K562 (cell line): ENCODE data around the gene HACL1. TPM values are rescaled to one million over a fixed set of nuclear protein-coding genes. Genes with fewer than 3 reads are reported as not detected.

Experiments
- ATF3 ChIP-seq, 2 experiments: fragments of 450-650 bp in 1 of 2; sonication (generic) in 1 of 2; formaldehyde crosslinking in 1 of 2; IDR thresholded peaks in 1 of 2; conservative IDR thresholded peaks in 1 of 2; 2 replicates each; pipeline versions ENCODE4 v1.6.1 to v1.8.1; 2016 to 2023; ENCODE audit warnings: mild to moderate bottlenecking in 2 of 2, moderate library complexity in 2 of 2, inconsistent platforms in 1 of 2, missing genetic modification reagents in 1 of 2
- CEBPZ ChIP-seq: fragments of 150-350 bp; IDR thresholded peaks from 2 replicates; pipeline ENCODE4 v1.6.1; 2014; ENCODE audit warnings: low read depth, mild to moderate bottlenecking, low read length, borderline replicate concordance
- HSF4 ChIP-seq: fragments of 250-450 bp; sonication (Bioruptor Pico); IDR thresholded peaks from 2 replicates; pipeline ENCODE4 v2.1.2; 2022; ENCODE audit warnings: mild to moderate bottlenecking, moderate library complexity, borderline replicate concordance
- JUND ChIP-seq, 2 experiments: IDR thresholded peaks; 2 replicates in 1 of 2; 3 replicates in 1 of 2; pipeline ENCODE4 v1.6.1; 2011; ENCODE audit warnings: borderline replicate concordance in 2 of 2, low read depth in 2 of 2, low read length in 2 of 2, improper control_type of control experiment in 1 of 2, missing biosample characterization in 1 of 2, missing genetic modification characterization in 1 of 2, missing genetic modification reagents in 1 of 2
- KDM2B ChIP-seq: fragments of 250-450 bp; sonication (Bioruptor Pico); IDR thresholded peaks from 2 replicates; pipeline ENCODE4 v1.8.0; 2021; ENCODE audit warnings: mild to moderate bottlenecking, moderate library complexity
- SIRT6 ChIP-seq: IDR thresholded peaks from one replicate; pipeline ENCODE4 v1.6.1; 2012; ENCODE audit warnings: low read depth, mild to moderate bottlenecking, control low read depth, inconsistent platforms, low read length, moderate library complexity
- SRF ChIP-seq, 2 experiments: fragments of 250-450, 450-650 bp in 1 of 2; sonication (Bioruptor Pico) in 1 of 2; sonication (generic) in 1 of 2; formaldehyde crosslinking; IDR thresholded peaks; 2 replicates each; pipeline versions ENCODE4 v1.5.0 to v1.5.1; 2020 to 2022; ENCODE audit warnings: mild to moderate bottlenecking in 1 of 2, missing genetic modification reagents in 1 of 2
- STAT6 ChIP-seq: sonication (generic); formaldehyde crosslinking; IDR thresholded peaks from 2 replicates; pipeline ENCODE4 v1.8.1; 2023; ENCODE audit warnings: mild to moderate bottlenecking, missing genetic modification reagents
- TSC22D4 ChIP-seq: fragments of 450-650 bp; IDR thresholded peaks from 2 replicates; pipeline ENCODE4 v1.6.1; 2016; ENCODE audit warnings: missing genetic modification characterization, missing biosample characterization, control low read depth
- ZBTB34 ChIP-seq: fragments of 250-450 bp; sonication (Bioruptor Pico); IDR thresholded peaks from 2 replicates; pipeline ENCODE4 v1.8.0; 2021; ENCODE audit warnings: mild to moderate bottlenecking, moderate library complexity
- ZNF347 ChIP-seq: fragments of 450-650 bp; formaldehyde crosslinking; IDR thresholded peaks from 2 replicates; pipeline ENCODE4 v1.4.0; 2020; ENCODE audit warnings: low read depth, mild to moderate bottlenecking, moderate library complexity
- polyA plus RNA-seq, 8 experiments: library from polyadenylated mRNA; depleted of rRNA in 4 of 8; stranded (reverse) in 5 of 8; unstranded in 3 of 8; fragments of >200 nt; fragmentation: Nextera tagmentation in 2 of 8; fragmentation: Illumina TruSeq in 1 of 8; extraction: Ambion mirVana in 2 of 8; extraction: Trizol in 1 of 8; gene quantifications; 2 replicates each; pipeline versions ENCODE4 v1.2.1 to v1.2.3, GENCODE V29; 2011 to 2014; ENCODE audit warnings: inconsistent platforms in 1 of 8, missing spikeins in 1 of 8
- total RNA-seq, 7 experiments: library from RNA; depleted of rRNA in 6 of 7; stranded (reverse); fragments of >200 nt in 6 of 7; fragmentation: Illumina TruSeq in 2 of 7; extraction: Trizol in 2 of 7; gene quantifications; 2 replicates each; pipeline versions ENCODE4 v1.2.1 to v1.2.3, GENCODE V29; 2011 to 2021; ENCODE audit warnings: low replicate concordance in 1 of 7

HACL1 gene
- total and polyA plus RNA-seq, 9 of the 15 experiments (the other 6 are each of a cell fraction or from before 2014, with no cell fraction given), result 18.9 to 61.5 (median 30.5) TPM

- no peak for TF ChIP-seq CEBPZ
- TF ChIP-seq ZNF347 (CRISPR knock-in tag), result peak; percentile 85
- no peak for TF ChIP-seq STAT6 (CRISPR knock-in tag)
- TF ChIP-seq JUND (IDR thresholded peaks at IDR 0.05; ENCODE audit: borderline replicate concordance, low read depth, low read length), result no peak
- no peak for TF ChIP-seq JUND (tag; IDR thresholded peaks at IDR 0.05; ENCODE audit: borderline replicate concordance, low read depth, low read length)
- no peak for TF ChIP-seq TSC22D4
- no peak for TF ChIP-seq ATF3 (IDR thresholded peaks at IDR 0.05)
- no peak for TF ChIP-seq ATF3 (CRISPR knock-in tag; conservative IDR thresholded peaks at IDR 0.05)
- peak in 1 of 2 experiments; percentile 83; a peak in 1 of 4 replicates for TF ChIP-seq SRF (CRISPR knock-in tag; IDR thresholded peaks at IDR 0.05)
- no peak for TF ChIP-seq HSF4 (CRISPR knock-in tag)
- TF ChIP-seq SIRT6, result no peak
- TF ChIP-seq KDM2B, result no peak
- TF ChIP-seq ZBTB34 (CRISPR knock-in tag), result peak; percentile 53; the same call in 1 of the 2 replicates
Observed at GRCh38 chr3:15591928-15592327, 9.4 kb downstream of the HACL1 start (continued).
